Measurements from ENCODE around the gene PLA2G3.
"Not testable (repeated sequence)": the region's sequence is repeated elsewhere in the genome, so short reads cannot be mapped to it uniquely, and the experiment has no call there.

The PLA2G3 gene

GRCh38 chr22:31139866-31140716 is at the start of gene PLA2G3:
Gene PLA2G3, minus strand, starts transcription at chr22:31140508. Its CDS starts 154 bp downstream, at chr22:31140354.
- DNase-seq (ENCODE audit: low read depth in 2 of 2), result no peak

GRCh38 chr22:31187627-31188026 is 47.3 kb upstream of the PLA2G3 start:
- no peak for DNase-seq (ENCODE audit: low read depth in 2 of 2)

GRCh38 chr22:31185056-31185455 is 44.7 kb upstream of the PLA2G3 start:
- no peak for DNase-seq (ENCODE audit: low read depth in 2 of 2)

GRCh38 chr22:31184015-31184414 is 43.7 kb upstream of the PLA2G3 start:
- DNase-seq (ENCODE audit: low read depth in 2 of 2), result no peak

- no peak for DNase-seq (ENCODE audit: low read depth in 2 of 2)
Measured at GRCh38 chr22:31179345-31179744, 39.0 kb upstream of the PLA2G3 start.

- DNase-seq (ENCODE audit: low read depth in 2 of 2), result no peak
Measured at GRCh38 chr22:31178859-31179258, 38.6 kb upstream of the PLA2G3 start.

- no peak for DNase-seq (ENCODE audit: low read depth in 2 of 2)
Measured at GRCh38 chr22:31177420-31178162, 37.3 kb upstream of the PLA2G3 start.

GRCh38 chr22:31176923-31177322 is 36.6 kb upstream of the PLA2G3 start:
- DNase-seq (ENCODE audit: low read depth in 2 of 2), result no peak

GRCh38 chr22:31173386-31174145 is 33.3 kb upstream of the PLA2G3 start:
- no peak for DNase-seq (ENCODE audit: low read depth in 2 of 2)

- not testable (repeated sequence) for DNase-seq (ENCODE audit: low read depth in 2 of 2)
Measured at GRCh38 chr22:31171734-31172133, 31.4 kb upstream of the PLA2G3 start.

GRCh38 chr22:31170971-31171370 is 30.7 kb upstream of the PLA2G3 start:
- no peak for DNase-seq (ENCODE audit: low read depth in 2 of 2)

- no peak for DNase-seq (ENCODE audit: low read depth in 2 of 2)
Measured at GRCh38 chr22:31162015-31162765, 21.9 kb upstream of the PLA2G3 start.

GRCh38 chr22:31161386-31161785 is 21.1 kb upstream of the PLA2G3 start:
- DNase-seq (ENCODE audit: low read depth in 2 of 2), result no peak

- no peak for DNase-seq (ENCODE audit: low read depth in 2 of 2)
Measured at GRCh38 chr22:31160328-31160978, 20.1 kb upstream of the PLA2G3 start.

GRCh38 chr22:31155422-31155821 is 15.1 kb upstream of the PLA2G3 start:
- no peak for DNase-seq (ENCODE audit: low read depth in 2 of 2)

- no peak for DNase-seq (ENCODE audit: low read depth in 2 of 2)
Measured at GRCh38 chr22:31154975-31155374, 14.7 kb upstream of the PLA2G3 start.

- no peak for DNase-seq (ENCODE audit: low read depth in 2 of 2)
Measured at GRCh38 chr22:31153357-31153756, 13.0 kb upstream of the PLA2G3 start.

GRCh38 chr22:31151872-31152271 is 11.6 kb upstream of the PLA2G3 start:
- no peak for DNase-seq (ENCODE audit: low read depth in 2 of 2)

- DNase-seq (ENCODE audit: low read depth in 2 of 2), result no peak
Measured at GRCh38 chr22:31150615-31151014, 10.3 kb upstream of the PLA2G3 start.

- no peak for DNase-seq (ENCODE audit: low read depth in 2 of 2)
Measured at GRCh38 chr22:31148953-31149627, 8.8 kb upstream of the PLA2G3 start.
